ENCODE data around the gene RBM23.

DNA sequence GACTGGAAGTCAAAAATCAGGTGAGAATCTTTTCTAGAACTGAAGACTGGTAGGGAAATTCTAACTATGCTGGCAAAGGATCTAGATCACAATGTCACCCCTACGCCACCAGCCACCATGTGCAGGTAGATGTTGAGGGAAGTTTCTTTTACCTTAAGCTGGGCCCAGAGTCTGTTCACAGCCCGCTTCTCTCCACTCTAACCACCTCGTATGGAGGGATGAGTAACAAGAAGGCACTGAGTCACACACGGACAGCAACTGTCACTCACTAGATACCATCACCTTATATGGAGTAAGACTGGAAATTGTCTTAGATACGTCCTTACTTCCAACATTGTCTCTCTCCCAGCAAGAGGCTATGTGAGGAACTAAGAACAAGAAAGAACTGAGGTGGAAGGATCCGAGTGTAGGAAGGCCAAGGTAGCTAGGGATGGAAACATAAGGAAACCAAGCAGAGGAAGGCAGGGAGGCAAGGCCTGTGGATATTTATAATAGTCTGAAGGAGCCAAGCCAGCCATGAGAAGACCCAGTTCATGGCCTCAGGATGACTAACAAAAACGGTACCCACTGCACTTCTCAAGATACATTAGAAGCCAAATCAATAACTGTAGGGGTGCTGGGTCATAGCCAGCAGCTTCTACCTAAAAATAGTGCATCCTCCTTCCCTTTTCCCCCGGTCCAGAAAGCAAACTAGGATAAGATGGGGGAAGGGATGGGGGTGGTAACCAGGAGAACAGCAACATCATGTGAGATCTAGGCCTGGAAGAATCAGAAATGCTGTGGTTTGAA, 20.5 kb downstream of the RBM23 start:
- TF ChIP-seq, protein P1, sequence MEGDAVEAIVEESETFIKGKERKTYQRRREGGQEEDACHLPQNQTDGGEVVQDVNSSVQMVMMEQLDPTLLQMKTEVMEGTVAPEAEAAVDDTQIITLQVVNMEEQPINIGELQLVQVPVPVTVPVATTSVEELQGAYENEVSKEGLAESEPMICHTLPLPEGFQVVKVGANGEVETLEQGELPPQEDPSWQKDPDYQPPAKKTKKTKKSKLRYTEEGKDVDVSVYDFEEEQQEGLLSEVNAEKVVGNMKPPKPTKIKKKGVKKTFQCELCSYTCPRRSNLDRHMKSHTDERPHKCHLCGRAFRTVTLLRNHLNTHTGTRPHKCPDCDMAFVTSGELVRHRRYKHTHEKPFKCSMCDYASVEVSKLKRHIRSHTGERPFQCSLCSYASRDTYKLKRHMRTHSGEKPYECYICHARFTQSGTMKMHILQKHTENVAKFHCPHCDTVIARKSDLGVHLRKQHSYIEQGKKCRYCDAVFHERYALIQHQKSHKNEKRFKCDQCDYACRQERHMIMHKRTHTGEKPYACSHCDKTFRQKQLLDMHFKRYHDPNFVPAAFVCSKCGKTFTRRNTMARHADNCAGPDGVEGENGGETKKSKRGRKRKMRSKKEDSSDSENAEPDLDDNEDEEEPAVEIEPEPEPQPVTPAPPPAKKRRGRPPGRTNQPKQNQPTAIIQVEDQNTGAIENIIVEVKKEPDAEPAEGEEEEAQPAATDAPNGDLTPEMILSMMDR (conservative IDR thresholded peaks at IDR 0.05; ENCODE audit: low read depth, low read length), result no peak
- TF ChIP-seq EZH2 (IDR thresholded peaks at IDR 0.05; ENCODE audit: borderline replicate concordance, low read depth, low read length, poor library complexity, severe bottlenecking), result no peak
